Measurements from ENCODE around the gene EEF2K. TPM values are rescaled to one million over a fixed set of nuclear protein-coding genes. Genes with fewer than 3 reads are reported as not detected.
A peak's percentile ranks its signal among the peaks of the same experiment; 100 is the strongest.

EEF2K gene
- total RNA-seq, 2 experiments from 2014 or later: 10.1 to 13.2 TPM

DNA sequence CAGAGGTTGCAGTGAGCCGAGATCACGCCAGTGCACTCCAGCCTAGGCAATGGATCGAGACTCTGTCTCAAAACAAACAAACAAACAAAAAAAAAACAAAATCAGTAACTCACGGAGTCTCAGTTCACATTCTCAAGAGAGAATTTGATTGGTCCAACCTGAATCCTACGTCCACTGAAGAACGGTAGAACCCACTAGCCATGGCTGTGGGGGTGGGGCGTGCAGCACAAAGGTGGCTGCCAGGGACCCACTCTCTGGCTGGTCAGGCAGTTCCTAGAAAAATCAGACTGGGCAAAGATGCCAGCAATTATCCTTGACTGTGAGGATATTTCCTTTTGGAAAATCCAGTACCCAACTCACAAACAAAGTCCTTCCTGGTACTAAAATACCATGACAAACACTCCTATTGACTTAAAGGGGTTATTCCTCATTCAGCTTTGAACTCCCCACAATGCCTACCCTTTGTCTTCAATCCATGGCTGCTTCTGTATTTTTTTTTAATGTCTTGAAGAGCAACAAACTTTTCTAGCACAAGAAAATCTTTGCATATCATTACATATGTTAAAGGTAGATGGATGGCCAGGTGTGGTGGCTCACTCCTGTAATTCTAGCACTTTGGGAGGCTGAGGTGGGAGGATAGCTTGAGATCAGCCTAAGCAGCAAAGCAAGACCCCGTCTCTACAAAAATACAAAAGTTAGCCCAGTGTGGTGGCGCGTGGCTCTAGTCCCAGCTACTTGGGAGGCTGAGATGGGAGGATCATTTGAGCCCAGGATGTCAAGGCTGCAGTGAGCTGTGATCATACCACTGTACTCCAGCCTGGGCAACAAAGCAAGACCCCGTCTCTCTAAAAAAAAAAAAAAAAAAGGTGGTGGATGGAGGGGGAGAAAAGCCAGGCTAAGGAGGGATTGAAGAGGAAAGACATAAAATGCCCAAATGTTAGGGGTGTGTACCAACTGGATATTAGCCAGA, 87.3 kb downstream of the EEF2K start:
- Histone ChIP-seq H3K36me3 (ENCODE audit: insufficient read depth, low read length) (no peaks in the 10 kb centered on the region), H3K9me3 (ENCODE audit: control insufficient read depth in 1 of 2, insufficient read depth in 1 of 2, low read length in 2 of 2) (no peaks in the 10 kb centered on the region), H3K4me3 (ENCODE audit: low read length) (no peak overlapping the region), H3K27me3 (ENCODE audit: control insufficient read depth in 1 of 2, insufficient read depth in 2 of 2, low read length in 2 of 2) (no peaks in the 10 kb centered on the region), H3K27ac (ENCODE audit: low read depth in 1 of 2, low read length in 2 of 2) (no peak overlapping the region), H3K4me1 (ENCODE audit: insufficient read depth, low read length) (peaks cover 15% of the 10 kb centered on the region)
- Mint-ChIP-seq H3K4me3 (no peak overlapping the region), H3K36me3 (ENCODE audit: low read depth) (peaks cover 26% of the 10 kb centered on the region), H3K9me3 (peaks cover 2% of the 10 kb centered on the region), H3K27me3 (peaks cover 13% of the 10 kb centered on the region), H3K4me1 (ENCODE audit: low read depth) (peaks cover 21% of the 10 kb centered on the region), H3K27ac (no peak overlapping the region)
- intact Hi-C loops (cut with DNase I, micrococcal nuclease): loop anchor here in 1 of 2 experiments (2.0 to 10.0 kb wide), 3 partner anchors 51 to 1549 kb away; partner anchors contain the start of gene THUMPD1
- no peak for ATAC-seq (ENCODE audit: poor library complexity)
- ChIA-PET CTCF (no interaction called here), POLR2A (interaction anchor here (0.8 kb wide), 1 partner anchor 89 kb away, joined by 3 read pairs; no protein-coding TSS in a partner anchor)
- no peak for DNase-seq
- TF ChIP-seq, protein P1, sequence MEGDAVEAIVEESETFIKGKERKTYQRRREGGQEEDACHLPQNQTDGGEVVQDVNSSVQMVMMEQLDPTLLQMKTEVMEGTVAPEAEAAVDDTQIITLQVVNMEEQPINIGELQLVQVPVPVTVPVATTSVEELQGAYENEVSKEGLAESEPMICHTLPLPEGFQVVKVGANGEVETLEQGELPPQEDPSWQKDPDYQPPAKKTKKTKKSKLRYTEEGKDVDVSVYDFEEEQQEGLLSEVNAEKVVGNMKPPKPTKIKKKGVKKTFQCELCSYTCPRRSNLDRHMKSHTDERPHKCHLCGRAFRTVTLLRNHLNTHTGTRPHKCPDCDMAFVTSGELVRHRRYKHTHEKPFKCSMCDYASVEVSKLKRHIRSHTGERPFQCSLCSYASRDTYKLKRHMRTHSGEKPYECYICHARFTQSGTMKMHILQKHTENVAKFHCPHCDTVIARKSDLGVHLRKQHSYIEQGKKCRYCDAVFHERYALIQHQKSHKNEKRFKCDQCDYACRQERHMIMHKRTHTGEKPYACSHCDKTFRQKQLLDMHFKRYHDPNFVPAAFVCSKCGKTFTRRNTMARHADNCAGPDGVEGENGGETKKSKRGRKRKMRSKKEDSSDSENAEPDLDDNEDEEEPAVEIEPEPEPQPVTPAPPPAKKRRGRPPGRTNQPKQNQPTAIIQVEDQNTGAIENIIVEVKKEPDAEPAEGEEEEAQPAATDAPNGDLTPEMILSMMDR (IDR thresholded peaks at IDR 0.05): no peak

- ChIA-PET POLR2A (interaction anchor here (0.6 to 6.5 kb wide), 11 partner anchors 11 to 289 kb away, joined by 3 to 157 read pairs (median 5); partner anchors contain the start of genes CDR2, EEF2K and MOSMO), CTCF (interaction anchor here (0.6 to 3.2 kb wide), 18 partner anchors 9 to 345 kb away, joined by 3 to 33 read pairs (median 4); partner anchors contain the start of gene EEF2K)
- TF ChIP-seq, protein P1 (IDR thresholded peaks at IDR 0.05): no peak
- peak overlapping the region; percentile 96 for H3K4me3 Mint-ChIP-seq
- ATAC-seq (ENCODE audit: poor library complexity) (no peak), DNase-seq (peak in 1 of 14 experiments; percentile 19)
- peaks cover 12% of the 10 kb centered on the region for H3K36me3 ChIP-seq (ENCODE audit: insufficient read depth, low read length)
- peak overlapping the region in 1 of 2 donors; percentile 99 for H3K27ac ChIP-seq (ENCODE audit: low read depth in 1 of 2, low read length in 2 of 2)
- H3K9me3 Mint-ChIP-seq: peaks cover 2% of the 10 kb centered on the region
- peak overlapping the region; percentile 66 for H3K4me3 ChIP-seq (ENCODE audit: low read length)
- H3K4me1 Mint-ChIP-seq (ENCODE audit: low read depth): peaks cover 49% of the 10 kb centered on the region
- intact Hi-C loops (cut with DNase I, micrococcal nuclease): loop anchor here (1.0 to 10.0 kb wide), 10 partner anchors 56 to 1552 kb away; partner anchors contain the start of genes PDZD9 (in 2 of the 2), UQCRC2 (in 2 of the 2), EEF2K (in 1 of the 2) and THUMPD1 (in 1 of the 2)
- peaks cover 15% of the 10 kb centered on the region for H3K27me3 Mint-ChIP-seq
- no peaks in the 10 kb centered on the region for H3K9me3 ChIP-seq (ENCODE audit: control insufficient read depth in 1 of 2, insufficient read depth in 1 of 2, low read length in 2 of 2)
- peaks cover 42% of the 10 kb centered on the region for H3K4me1 ChIP-seq (ENCODE audit: insufficient read depth, low read length)
- H3K27me3 ChIP-seq (ENCODE audit: control insufficient read depth in 1 of 2, insufficient read depth in 2 of 2, low read length in 2 of 2): no peaks in the 10 kb centered on the region
- peak overlapping the region; percentile 99 for H3K27ac Mint-ChIP-seq
- peaks cover 51% of the 10 kb centered on the region for H3K36me3 Mint-ChIP-seq (ENCODE audit: low read depth)
Measured at GRCh38 chr16:22296225-22297113, 90.4 kb downstream of the EEF2K start.
